ENCODE measurements around the gene ARHGAP5. TPM values are rescaled to one million over a fixed set of nuclear protein-coding genes. Genes with fewer than 3 reads are reported as not detected.

Gene ARHGAP5
- total RNA-seq, 1 donor from 2014 or later = 114 TPM

- Mint-ChIP-seq H3K4me3 (peak overlapping the region; percentile 98), H3K4me1 (peaks cover 47% of the 10 kb centered on the region), H3K9me3 (no peaks in the 10 kb centered on the region), H3K36me3 (ENCODE audit: low read depth) (no peaks in the 10 kb centered on the region), H3K27ac (ENCODE audit: unreplicated experiment) (peak overlapping the region; percentile 96), H3K27me3 (ENCODE audit: low read depth) (peaks cover 2% of the 10 kb centered on the region)
- no peak for TF ChIP-seq CTCF (conservative IDR thresholded peaks at IDR 0.05)
- DNase-seq (ENCODE audit: low read depth, low spot score) = no peak
Observed at GRCh38 chr14:32078023-32078857, 1.1 kb downstream of the ARHGAP5 start.

GRCh38 chr14:32078858-32079216 is 1.7 kb downstream of the ARHGAP5 start:
- Mint-ChIP-seq H3K4me1 (peaks cover 47% of the 10 kb centered on the region), H3K4me3 (peak overlapping the region; percentile 98), H3K9me3 (no peaks in the 10 kb centered on the region), H3K27ac (ENCODE audit: unreplicated experiment) (no peak overlapping the region), H3K36me3 (ENCODE audit: low read depth) (no peaks in the 10 kb centered on the region), H3K27me3 (ENCODE audit: low read depth) (peaks cover 2% of the 10 kb centered on the region)
- no peak for DNase-seq (ENCODE audit: low read depth, low spot score)
- TF ChIP-seq CTCF (conservative IDR thresholded peaks at IDR 0.05) = no peak

- H3K27me3 Mint-ChIP-seq (ENCODE audit: low read depth) = peaks cover 2% of the 10 kb centered on the region
- peak overlapping the region; percentile 98 for H3K4me3 Mint-ChIP-seq
- H3K36me3 Mint-ChIP-seq (ENCODE audit: low read depth) = no peaks in the 10 kb centered on the region
- peaks cover 47% of the 10 kb centered on the region for H3K4me1 Mint-ChIP-seq
- TF ChIP-seq CTCF (conservative IDR thresholded peaks at IDR 0.05) = no peak
- no peaks in the 10 kb centered on the region for H3K9me3 Mint-ChIP-seq
- DNase-seq (ENCODE audit: low read depth, low spot score) = no peak
- no peak overlapping the region for H3K27ac Mint-ChIP-seq (ENCODE audit: unreplicated experiment)
Observed at GRCh38 chr14:32079264-32079663, 2.2 kb downstream of the ARHGAP5 start.

- DNase-seq (ENCODE audit: low read depth, low spot score) = no peak
- Mint-ChIP-seq H3K4me1 (peaks cover 50% of the 10 kb centered on the region), H3K27me3 (ENCODE audit: low read depth) (peaks cover 2% of the 10 kb centered on the region), H3K27ac (ENCODE audit: unreplicated experiment) (no peak overlapping the region), H3K9me3 (no peaks in the 10 kb centered on the region), H3K4me3 (peak overlapping the region; percentile 73), H3K36me3 (ENCODE audit: low read depth) (no peaks in the 10 kb centered on the region)
- no peak for TF ChIP-seq CTCF (conservative IDR thresholded peaks at IDR 0.05)
Observed at GRCh38 chr14:32080001-32080510, 3.0 kb downstream of the ARHGAP5 start.

- H3K4me1 Mint-ChIP-seq = peaks cover 50% of the 10 kb centered on the region
- no peak overlapping the region for H3K4me3 Mint-ChIP-seq
Observed at GRCh38 chr14:32081901-32082300, 4.8 kb downstream of the ARHGAP5 start.

More at GRCh38 chr14:32081901-32082300, 4.8 kb downstream of the ARHGAP5 start:
- Mint-ChIP-seq H3K27ac (ENCODE audit: unreplicated experiment) (no peak overlapping the region), H3K36me3 (ENCODE audit: low read depth) (no peaks in the 10 kb centered on the region), H3K9me3 (no peaks in the 10 kb centered on the region), H3K27me3 (ENCODE audit: low read depth) (no peaks in the 10 kb centered on the region)
- no peak for DNase-seq (ENCODE audit: low read depth, low spot score)
- no peak for TF ChIP-seq CTCF (conservative IDR thresholded peaks at IDR 0.05)

Measured in neural crest cell (in vitro differentiated cells).